ENCODE measurements around the gene MYRFL.
"Not testable (repeated sequence)": the region's sequence is repeated elsewhere in the genome, so short reads cannot be mapped to it uniquely, and the experiment has no call there.

MYRFL gene

GRCh38 chr12:69824966-69825560 is at the start of gene MYRFL:
Gene MYRFL, plus strand, starts transcription at chr12:69825227. Its CDS starts 291 bp downstream, at chr12:69825518.
- DNase-seq = no peak

GRCh38 chr12:69779928-69780327 is 45.1 kb upstream of the MYRFL start:
- no peak for DNase-seq

- no peak for DNase-seq
Observed at GRCh38 chr12:69783365-69783764, 41.7 kb upstream of the MYRFL start.

GRCh38 chr12:69789351-69789750 is 35.7 kb upstream of the MYRFL start:
- no peak for DNase-seq

- no peak for DNase-seq
Observed at GRCh38 chr12:69792533-69792932, 32.5 kb upstream of the MYRFL start.

- not testable (repeated sequence) for DNase-seq
Observed at GRCh38 chr12:69807101-69807897, 17.7 kb upstream of the MYRFL start.

- no peak for DNase-seq
Observed at GRCh38 chr12:69810870-69811498, 14.0 kb upstream of the MYRFL start.

- no peak for DNase-seq
Observed at GRCh38 chr12:69816082-69816481, 8.9 kb upstream of the MYRFL start.

- DNase-seq = no peak
Observed at GRCh38 chr12:69821032-69821455, 4.0 kb upstream of the MYRFL start.

- no peak for DNase-seq
Observed at GRCh38 chr12:69821456-69822159, 3.4 kb upstream of the MYRFL start.

- no peak for DNase-seq
Observed at GRCh38 chr12:69822201-69822860, 2.7 kb upstream of the MYRFL start.

GRCh38 chr12:69824028-69824427 is 999 bp upstream of the MYRFL start:
- no peak for DNase-seq

- no peak for DNase-seq
Observed at GRCh38 chr12:69828897-69829296, 3.9 kb downstream of the MYRFL start.

- DNase-seq = no peak
Observed at GRCh38 chr12:69833696-69834095, 8.7 kb downstream of the MYRFL start.

GRCh38 chr12:69834147-69834546 is 9.1 kb downstream of the MYRFL start:
- no peak for DNase-seq

GRCh38 chr12:69834576-69834975 is 9.5 kb downstream of the MYRFL start:
- DNase-seq = no peak

- DNase-seq = no peak
Observed at GRCh38 chr12:69835081-69835480, 10.1 kb downstream of the MYRFL start.

GRCh38 chr12:69836015-69836414 is 11.0 kb downstream of the MYRFL start:
- no peak for DNase-seq

- DNase-seq = no peak
Observed at GRCh38 chr12:69837191-69837590, 12.2 kb downstream of the MYRFL start.

- DNase-seq = no peak
Observed at GRCh38 chr12:69837657-69838415, 12.8 kb downstream of the MYRFL start.

- no peak for DNase-seq
Observed at GRCh38 chr12:69840727-69841126, 15.7 kb downstream of the MYRFL start.

GRCh38 chr12:69843608-69844007 is 18.6 kb downstream of the MYRFL start:
- DNase-seq = no peak
